IMR-90 (cell line): ENCODE data around the gene UGT1A4. TPM values are rescaled to one million over a fixed set of nuclear protein-coding genes. Genes with fewer than 3 reads are reported as not detected.

Source experiments
- ATAC-seq: fragments of 200-7000 bp; cut with Tn5 transposase; 2 replicates; pipeline ENCODE4 v1.9.1; 2020; ENCODE audit warnings: low read depth, mild to moderate bottlenecking, moderate library complexity
- BruUV-seq: library from RNA; stranded (reverse); fragments of 400-500 nt; replicated peaks from 2 replicates; lab custom pipeline; 2021; lab: Mats Ljungman, UMichigan
- CTCF ChIA-PET: fragments of 300-600 bp; formaldehyde crosslinking; extraction: SDS; loops from one replicate; lab custom pipeline; 2021; ENCODE audit warnings: antibody characterized with exemption; lab: Yijun Ruan, JAX
- POLR2A ChIA-PET: fragments of 300-600 bp; sonication (Branson Sonifier 250); formaldehyde crosslinking; loops from one replicate; lab custom pipeline; 2022; ENCODE audit warnings: antibody characterized with exemption; ENCODE audit not compliant: unreplicated experiment; lab: Charles Lee
- DNase-seq: peaks from one replicate; pipeline ENCODE4 v3.0.0; 2013
- H2AFZ ChIP-seq: replicated peaks from 2 replicates; pipeline ENCODE3; 2013; ENCODE audit warnings: low read length, mild to moderate bottlenecking; ENCODE audit not compliant: poor library complexity
- H2AK5ac ChIP-seq: 2 replicates; pipeline ENCODE4 v1.6.1; 2013; ENCODE audit warnings: low read depth, low read length, inconsistent platforms
- H2AK9ac ChIP-seq: replicated peaks from 2 replicates; pipeline ENCODE3; 2013; ENCODE audit warnings: mild to moderate bottlenecking, low read depth, low read length, moderate library complexity; ENCODE audit not compliant: poor library complexity
- H2BK120ac ChIP-seq: 2 replicates; pipeline ENCODE4 v1.6.1; 2013; ENCODE audit warnings: low read depth, low read length, inconsistent platforms
- H2BK15ac ChIP-seq: 3 replicates; pipeline ENCODE4 v1.6.1; 2013; ENCODE audit warnings: low read depth, low read length, inconsistent platforms
- H2BK20ac ChIP-seq: 2 replicates; pipeline ENCODE4 v1.6.1; 2013; ENCODE audit warnings: low read depth, mild to moderate bottlenecking, inconsistent platforms, low read length, moderate library complexity
- H2BK5ac ChIP-seq: 2 replicates; pipeline ENCODE4 v1.6.1; 2013; ENCODE audit warnings: mild to moderate bottlenecking, low read depth, low read length, inconsistent platforms; ENCODE audit not compliant: poor library complexity, severe bottlenecking
- H3K14ac ChIP-seq: replicated peaks from 2 replicates; pipeline ENCODE4 v1.6.1; 2013; ENCODE audit warnings: low read depth, low read length, inconsistent platforms
- H3K18ac ChIP-seq: 2 replicates; pipeline ENCODE4 v1.6.1; 2013; ENCODE audit warnings: low read depth, low read length, control low read depth
- H3K23ac ChIP-seq: 2 replicates; pipeline ENCODE4 v1.6.1; 2013; ENCODE audit warnings: low read depth, low read length, inconsistent platforms
- H3K27ac ChIP-seq: 2 replicates; pipeline ENCODE4 v1.5.1; 2013; ENCODE audit warnings: mild to moderate bottlenecking, control low read depth, low read length; ENCODE audit not compliant: insufficient read depth
- H3K27me3 ChIP-seq: 2 replicates; pipeline ENCODE4 v1.6.1; 2013; ENCODE audit warnings: low read length; ENCODE audit not compliant: control insufficient read depth, insufficient read depth
- H3K36me3 ChIP-seq: 2 replicates; pipeline ENCODE4 v1.6.1; 2013; ENCODE audit warnings: low read length, mixed read lengths; ENCODE audit not compliant: control insufficient read depth, insufficient read depth
- H3K4ac ChIP-seq: 2 replicates; pipeline ENCODE4 v1.6.1; 2013; ENCODE audit warnings: low read depth, low read length, inconsistent platforms
- H3K4me1 ChIP-seq: 2 replicates; pipeline ENCODE4 v1.6.1; 2013; ENCODE audit warnings: low read length, mixed read lengths; ENCODE audit not compliant: control insufficient read depth, insufficient read depth
- H3K4me2 ChIP-seq: 2 replicates; pipeline ENCODE4 v1.6.1; 2013; ENCODE audit warnings: low read depth, mild to moderate bottlenecking, control low read depth, low read length, moderate library complexity
- H3K4me3 ChIP-seq: 2 replicates; pipeline ENCODE4 v1.5.1; 2013; ENCODE audit warnings: low read depth, mild to moderate bottlenecking, control low read depth, low read length, moderate library complexity; ENCODE audit not compliant: insufficient read depth
- H3K56ac ChIP-seq: 2 replicates; pipeline ENCODE4 v1.6.1; 2013; ENCODE audit warnings: low read length, inconsistent platforms; ENCODE audit not compliant: insufficient read depth; ENCODE audit errors: extremely low read depth
- H3K79me1 ChIP-seq, 2 experiments: 2 replicates each; pipeline ENCODE4 v1.6.1; 2013; ENCODE audit warnings: low read length in 2 of 2, inconsistent platforms in 1 of 2, low read depth in 1 of 2
- H3K9ac ChIP-seq: 2 replicates; pipeline ENCODE4 v1.6.1; 2013; ENCODE audit warnings: low read depth, low read length, control low read depth
- H3K9me1 ChIP-seq: 2 replicates; pipeline ENCODE4 v1.6.1; 2013; ENCODE audit warnings: low read length, inconsistent platforms; ENCODE audit not compliant: insufficient read depth
- H3K9me3 ChIP-seq: 2 replicates; pipeline ENCODE4 v1.6.1; 2013; ENCODE audit warnings: low read length; ENCODE audit not compliant: control insufficient read depth, insufficient read depth
- H4K20me1 ChIP-seq: 2 replicates; pipeline ENCODE4 v1.6.1; 2013; ENCODE audit warnings: low read length, inconsistent platforms; ENCODE audit not compliant: insufficient read depth
- H4K5ac ChIP-seq: 2 replicates; pipeline ENCODE4 v1.6.1; 2013; ENCODE audit warnings: mild to moderate bottlenecking, low read depth, low read length, control low read depth
- H4K8ac ChIP-seq, 2 experiments: 2 replicates each; pipeline ENCODE4 v1.6.1; 2013; ENCODE audit warnings: low read depth in 2 of 2, low read length in 2 of 2, control low read depth in 1 of 2, inconsistent platforms in 1 of 2
- H4K91ac ChIP-seq: 2 replicates; pipeline ENCODE4 v1.6.1; 2013; ENCODE audit warnings: low read depth, low read length, inconsistent platforms; ENCODE audit not compliant: insufficient read depth
- BHLHE40 ChIP-seq: fragments of 150-350 bp; IDR thresholded peaks from 2 replicates; pipeline ENCODE4 v1.6.1; 2016; ENCODE audit warnings: mild to moderate bottlenecking, low read depth, low read length
- CEBPB ChIP-seq: IDR thresholded peaks from 2 replicates; pipeline ENCODE4 v1.6.1; 2012; ENCODE audit warnings: low read depth, low read length, improper control_type of control experiment
- CHD1 ChIP-seq: IDR thresholded peaks from 2 replicates; pipeline ENCODE4 v1.6.1; 2012; ENCODE audit warnings: low read depth, low read length, improper control_type of control experiment
- FOS ChIP-seq: fragments of 150-350 bp; IDR thresholded peaks from 2 replicates; pipeline ENCODE4 v1.6.1; 2016; ENCODE audit warnings: low read depth, low read length
- MAFK ChIP-seq: IDR thresholded peaks from 2 replicates; pipeline ENCODE4 v1.6.1; 2012; ENCODE audit warnings: low read depth, low read length, improper control_type of control experiment
- MAZ ChIP-seq: IDR thresholded peaks from 2 replicates; pipeline ENCODE4 v1.6.1; 2012; ENCODE audit warnings: low read depth, mild to moderate bottlenecking, low read length, improper control_type of control experiment, moderate library complexity, borderline replicate concordance
- MXI1 ChIP-seq: IDR thresholded peaks from 2 replicates; pipeline ENCODE4 v1.6.1; 2012; ENCODE audit warnings: low read depth, mild to moderate bottlenecking, low read length, moderate library complexity, borderline replicate concordance
- NFE2L2 ChIP-seq: fragments of 150-350 bp; IDR thresholded peaks from 2 replicates; pipeline ENCODE4 v1.6.1; 2016; ENCODE audit warnings: low read depth, mild to moderate bottlenecking, low read length
- POLR2A ChIP-seq: IDR thresholded peaks from 2 replicates; pipeline ENCODE4 v1.6.1; 2012; ENCODE audit warnings: mild to moderate bottlenecking, low read depth, low read length
- RAD21 ChIP-seq: IDR thresholded peaks from 2 replicates; pipeline ENCODE4 v1.6.1; 2012; ENCODE audit warnings: low read length, improper control_type of control experiment
- RCOR1 ChIP-seq: IDR thresholded peaks from 2 replicates; pipeline ENCODE4 v1.6.1; 2012; ENCODE audit warnings: mild to moderate bottlenecking, low read length, improper control_type of control experiment; ENCODE audit not compliant: insufficient replicate concordance
- RFX5 ChIP-seq: IDR thresholded peaks from 2 replicates; pipeline ENCODE4 v1.8.0; 2012; ENCODE audit warnings: low read depth, mild to moderate bottlenecking, low read length, moderate library complexity
- SMC3 ChIP-seq: fragments of 150-350 bp; IDR thresholded peaks from 2 replicates; pipeline ENCODE4 v1.6.1; 2016; ENCODE audit warnings: low read depth, mild to moderate bottlenecking, antibody characterized with exemption, low read length, moderate library complexity
- WGBS, 2 experiments: methylation state at CpG; one replicate each; pipeline versions ENCODE4 v1.1.5 to v1.1.7; 2013; ENCODE audit warnings: missing lambda C conversion rate in 2 of 2; ENCODE audit not compliant: insufficient read length in 1 of 2; ENCODE audit errors: extremely low coverage in 2 of 2; 5-methylcytosine and 5-hydroxymethylcytosine counted together
- dilution Hi-C: fragments of 300-500 bp; cut with HindIII; formaldehyde crosslinking; loops from one replicate; pipeline ENCODE4 v1.14.3; 2018; ENCODE audit warnings: low sequenced_read_pairs; ENCODE audit not compliant: unreplicated experiment
- in situ Hi-C: fragments of 300-500 bp; cut with MboI; formaldehyde crosslinking; loops from 3 replicates; pipeline ENCODE4 v1.14.3; 2019; ENCODE audit warnings: low sequenced_read_pairs, inconsistent platforms, mixed read lengths
- intact Hi-C: fragments of 100-400 bp; cut with micrococcal nuclease; formaldehyde crosslinking; loops from 2 replicates; pipeline ENCODE4 v1.10.0; 2022
- polyA plus RNA-seq, 3 experiments: library from polyadenylated mRNA; depleted of rRNA; stranded (reverse); fragments of >200 nt; gene quantifications; 2 replicates each; pipeline ENCODE4 v1.2.3, GENCODE V29; 2012; ENCODE audit warnings: low replicate concordance in 1 of 3
- total RNA-seq: library from RNA; depleted of rRNA; stranded (reverse); fragments of >200 nt; gene quantifications from 2 replicates; pipeline ENCODE4 v1.2.3, GENCODE V29; 2012
- TF ChIP-seq, protein P1 (sequence below): conservative IDR thresholded peaks from 2 replicates; pipeline ENCODE4 v1.5.1; 2012; ENCODE audit warnings: mild to moderate bottlenecking, low read depth, low read length, improper control_type of control experiment
- TF ChIP-seq, protein P2 (sequence below): fragments of 150-350 bp; IDR thresholded peaks from 2 replicates; pipeline ENCODE4 v1.6.1; 2016; ENCODE audit warnings: low read depth, mild to moderate bottlenecking, low read length, moderate library complexity, borderline replicate concordance
- TF ChIP-seq, protein P3 (sequence below): fragments of 150-350 bp; IDR thresholded peaks from 2 replicates; pipeline ENCODE4 v1.6.1; 2017; ENCODE audit warnings: mild to moderate bottlenecking, antibody characterized with exemption, low read length, low read depth

Gene UGT1A4
- total and polyA plus RNA-seq, 2 of the 4 experiments (the other 2 are of a cell fraction): not detected

DNA sequence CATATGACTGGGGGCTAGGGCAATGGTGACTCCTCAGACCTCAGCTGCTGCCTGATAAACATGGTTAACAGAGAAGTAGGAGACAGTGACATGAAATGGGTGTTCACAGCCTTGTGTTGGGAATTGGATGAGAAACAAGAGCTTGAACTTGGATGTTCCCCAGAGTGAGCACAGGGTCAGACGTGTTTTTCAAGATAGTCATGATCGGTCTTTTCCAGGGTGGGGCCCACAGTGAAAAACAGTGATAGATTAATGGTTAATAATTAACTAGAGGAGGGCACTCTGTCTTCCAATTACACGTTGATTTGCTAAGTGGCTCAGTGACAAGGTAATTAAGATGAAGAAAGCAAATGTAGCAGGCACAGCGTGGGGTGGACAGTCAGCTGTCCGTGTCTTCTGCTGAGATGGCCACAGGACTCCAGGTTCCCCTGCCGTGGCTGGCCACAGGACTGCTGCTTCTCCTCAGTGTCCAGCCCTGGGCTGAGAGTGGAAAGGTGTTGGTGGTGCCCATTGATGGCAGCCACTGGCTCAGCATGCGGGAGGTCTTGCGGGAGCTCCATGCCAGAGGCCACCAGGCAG lies 10.3 kb downstream of the UGT1A4 start, which contains the start of gene UGT1A3:
Gene UGT1A3 (plus strand): TSS at position 320 of the 579 bp plus-strand sequence. CDS start 85 bp downstream, at position 405.
- dilution Hi-C loops: no loop called here

More for the DNA sequence above, 10.3 kb downstream of the UGT1A4 start, which contains the start of gene UGT1A3:
- H2BK15ac ChIP-seq: no peak within 1 kb of the TSS
- no peaks in the 10 kb centered on the region for H4K20me1 ChIP-seq
- H2BK20ac ChIP-seq: no peak within 1 kb of the TSS
- H3K9ac ChIP-seq: no peak within 1 kb of the TSS
- no peak within 1 kb of the TSS for H2AFZ ChIP-seq
- no peaks in the 10 kb centered on the region for H3K36me3 ChIP-seq
- intact Hi-C loops: no loop called here
- H3K79me1 ChIP-seq: no peaks in the 10 kb centered on the region
- no peaks in the 10 kb centered on the region for H3K4me1 ChIP-seq
- no peak within 1 kb of the TSS for H3K23ac ChIP-seq
- no peak within 1 kb of the TSS for H3K4me3 ChIP-seq
- H4K5ac ChIP-seq: no peak within 1 kb of the TSS
- POLR2A ChIA-PET: no interaction called here
- H3K56ac ChIP-seq: no peak within 1 kb of the TSS; the same call in 1 of the 2 replicates
- no peak within 1 kb of the TSS for H3K14ac ChIP-seq
- H2AK9ac ChIP-seq: no peak within 1 kb of the TSS
- no peak within 1 kb of the TSS for H2BK5ac ChIP-seq
- WGBS, 2 experiments: 80% methylated on average over 2 of the region's 8 CpGs; no CpG with 5 or more reads in 1 of the 2 experiments
- no peak within 1 kb of the TSS for H3K4ac ChIP-seq
- H3K9me1 ChIP-seq: no peaks in the 10 kb centered on the region
- no peak for DNase-seq
- no peak within 1 kb of the TSS for H3K27ac ChIP-seq
- no peak within 1 kb of the TSS for H2BK120ac ChIP-seq
- no peak within 1 kb of the TSS for H4K8ac ChIP-seq
- CTCF ChIA-PET: no interaction called here
- ATAC-seq: no peak
- peaks cover 3% of the 10 kb centered on the region; the same call in 1 of the 2 replicates for H3K27me3 ChIP-seq
- H3K18ac ChIP-seq: no peak within 1 kb of the TSS
- BruUV-seq: no TSS peak
- H3K9me3 ChIP-seq: no peaks in the 10 kb centered on the region
- no peak for TF ChIP-seq CHD1
- TF ChIP-seq RAD21: no peak
- TF ChIP-seq, protein P1, sequence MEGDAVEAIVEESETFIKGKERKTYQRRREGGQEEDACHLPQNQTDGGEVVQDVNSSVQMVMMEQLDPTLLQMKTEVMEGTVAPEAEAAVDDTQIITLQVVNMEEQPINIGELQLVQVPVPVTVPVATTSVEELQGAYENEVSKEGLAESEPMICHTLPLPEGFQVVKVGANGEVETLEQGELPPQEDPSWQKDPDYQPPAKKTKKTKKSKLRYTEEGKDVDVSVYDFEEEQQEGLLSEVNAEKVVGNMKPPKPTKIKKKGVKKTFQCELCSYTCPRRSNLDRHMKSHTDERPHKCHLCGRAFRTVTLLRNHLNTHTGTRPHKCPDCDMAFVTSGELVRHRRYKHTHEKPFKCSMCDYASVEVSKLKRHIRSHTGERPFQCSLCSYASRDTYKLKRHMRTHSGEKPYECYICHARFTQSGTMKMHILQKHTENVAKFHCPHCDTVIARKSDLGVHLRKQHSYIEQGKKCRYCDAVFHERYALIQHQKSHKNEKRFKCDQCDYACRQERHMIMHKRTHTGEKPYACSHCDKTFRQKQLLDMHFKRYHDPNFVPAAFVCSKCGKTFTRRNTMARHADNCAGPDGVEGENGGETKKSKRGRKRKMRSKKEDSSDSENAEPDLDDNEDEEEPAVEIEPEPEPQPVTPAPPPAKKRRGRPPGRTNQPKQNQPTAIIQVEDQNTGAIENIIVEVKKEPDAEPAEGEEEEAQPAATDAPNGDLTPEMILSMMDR: no peak
- TF ChIP-seq, protein P2, sequence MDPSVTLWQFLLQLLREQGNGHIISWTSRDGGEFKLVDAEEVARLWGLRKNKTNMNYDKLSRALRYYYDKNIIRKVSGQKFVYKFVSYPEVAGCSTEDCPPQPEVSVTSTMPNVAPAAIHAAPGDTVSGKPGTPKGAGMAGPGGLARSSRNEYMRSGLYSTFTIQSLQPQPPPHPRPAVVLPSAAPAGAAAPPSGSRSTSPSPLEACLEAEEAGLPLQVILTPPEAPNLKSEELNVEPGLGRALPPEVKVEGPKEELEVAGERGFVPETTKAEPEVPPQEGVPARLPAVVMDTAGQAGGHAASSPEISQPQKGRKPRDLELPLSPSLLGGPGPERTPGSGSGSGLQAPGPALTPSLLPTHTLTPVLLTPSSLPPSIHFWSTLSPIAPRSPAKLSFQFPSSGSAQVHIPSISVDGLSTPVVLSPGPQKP: no peak
- no peak for TF ChIP-seq FOS
- TF ChIP-seq MXI1: no peak
- TF ChIP-seq MAFK: no peak
- no peak for TF ChIP-seq SMC3
- no peak for TF ChIP-seq NFE2L2
- no peak for TF ChIP-seq RCOR1
- TF ChIP-seq, protein P3, sequence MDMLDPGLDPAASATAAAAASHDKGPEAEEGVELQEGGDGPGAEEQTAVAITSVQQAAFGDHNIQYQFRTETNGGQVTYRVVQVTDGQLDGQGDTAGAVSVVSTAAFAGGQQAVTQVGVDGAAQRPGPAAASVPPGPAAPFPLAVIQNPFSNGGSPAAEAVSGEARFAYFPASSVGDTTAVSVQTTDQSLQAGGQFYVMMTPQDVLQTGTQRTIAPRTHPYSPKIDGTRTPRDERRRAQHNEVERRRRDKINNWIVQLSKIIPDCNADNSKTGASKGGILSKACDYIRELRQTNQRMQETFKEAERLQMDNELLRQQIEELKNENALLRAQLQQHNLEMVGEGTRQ: no peak
- no peak for TF ChIP-seq POLR2A
- TF ChIP-seq CEBPB: no peak
- no peak for TF ChIP-seq RFX5
- no peak for TF ChIP-seq MAZ
- no peak for TF ChIP-seq BHLHE40
- H3K4me2 ChIP-seq: no peak within 1 kb of the TSS
- in situ Hi-C loops: no loop called here
- no peak within 1 kb of the TSS for H4K91ac ChIP-seq
- H2AK5ac ChIP-seq: no peak within 1 kb of the TSS
